OCI-M1 (cell line): ENCODE data around the gene CACNA1A.
"Not testable (repeated sequence)": the region's sequence is repeated elsewhere in the genome, so short reads cannot be mapped to it uniquely, and the experiment has no call there.

Experiments used
- DNase-seq: peaks from one replicate; lab custom pipeline; 2025; lab: John Stamatoyannopoulos, UW

The CACNA1A gene

GRCh38 chr19:13427273-13428051 lies 78.8 kb downstream of the CACNA1A start:
- DNase-seq = no peak

- not testable (repeated sequence) for DNase-seq
Measured at GRCh38 chr19:13425875-13426274, 80.4 kb downstream of the CACNA1A start.

GRCh38 chr19:13425151-13425550 lies 81.1 kb downstream of the CACNA1A start:
- no peak for DNase-seq

GRCh38 chr19:13420780-13421179 lies 85.5 kb downstream of the CACNA1A start:
- DNase-seq = no peak

- DNase-seq = no peak
Measured at GRCh38 chr19:13417054-13417453, 89.2 kb downstream of the CACNA1A start.

GRCh38 chr19:13411899-13412298 lies 94.4 kb downstream of the CACNA1A start:
- DNase-seq = no peak

- no peak for DNase-seq
Measured at GRCh38 chr19:13410946-13411345, 95.3 kb downstream of the CACNA1A start.

GRCh38 chr19:13408889-13409518 lies 97.3 kb downstream of the CACNA1A start:
- DNase-seq = no peak

GRCh38 chr19:13404236-13404635 lies 102.0 kb downstream of the CACNA1A start:
- DNase-seq = no peak

- DNase-seq = peak; percentile 44
Measured at GRCh38 chr19:13401388-13401787, 104.9 kb downstream of the CACNA1A start.

GRCh38 chr19:13400296-13400695 lies 106.0 kb downstream of the CACNA1A start:
- DNase-seq = no peak

GRCh38 chr19:13399746-13400145 lies 106.5 kb downstream of the CACNA1A start:
- no peak for DNase-seq

GRCh38 chr19:13398780-13399726 lies 107.2 kb downstream of the CACNA1A start:
- no peak for DNase-seq

GRCh38 chr19:13398182-13398581 lies 108.1 kb downstream of the CACNA1A start:
- DNase-seq = no peak

GRCh38 chr19:13396250-13397080 lies 109.8 kb downstream of the CACNA1A start:
- DNase-seq = peak; percentile 57

GRCh38 chr19:13382633-13382938 lies 123.7 kb downstream of the CACNA1A start:
- no peak for DNase-seq

GRCh38 chr19:13381827-13382632 lies 124.2 kb downstream of the CACNA1A start:
- peak; percentile 3 for DNase-seq

GRCh38 chr19:13376537-13376936 lies 129.7 kb downstream of the CACNA1A start:
- no peak for DNase-seq

- DNase-seq = no peak
Measured at GRCh38 chr19:13373599-13373998, 132.7 kb downstream of the CACNA1A start.

- no peak for DNase-seq
Measured at GRCh38 chr19:13370948-13371347, 135.3 kb downstream of the CACNA1A start.
